Subcutaneous adipose tissue (tissue), 4 donors: ENCODE data around the gene RTL10. TPM values are rescaled to one million over a fixed set of nuclear protein-coding genes. Genes with fewer than 3 reads are reported as not detected.

Experiments
- total RNA-seq, 4 donors: library from RNA; depleted of rRNA; stranded (reverse); fragments of >200 nt; gene quantifications; one replicate each; pipeline ENCODE4 v1.1.0, GENCODE V29; 2016
- TF ChIP-seq, protein P1 (sequence below): fragments of 450-650 bp; IDR thresholded peaks from one replicate; pipeline ENCODE4 v1.5.1; 2016; ENCODE audit warnings: low read depth, mild to moderate bottlenecking, control low read depth, antibody characterized with exemption, moderate library complexity

RTL10 gene
- total RNA-seq, 4 donors from 2014 or later = 4.1 to 11.9 (median 6.7) TPM

DNA sequence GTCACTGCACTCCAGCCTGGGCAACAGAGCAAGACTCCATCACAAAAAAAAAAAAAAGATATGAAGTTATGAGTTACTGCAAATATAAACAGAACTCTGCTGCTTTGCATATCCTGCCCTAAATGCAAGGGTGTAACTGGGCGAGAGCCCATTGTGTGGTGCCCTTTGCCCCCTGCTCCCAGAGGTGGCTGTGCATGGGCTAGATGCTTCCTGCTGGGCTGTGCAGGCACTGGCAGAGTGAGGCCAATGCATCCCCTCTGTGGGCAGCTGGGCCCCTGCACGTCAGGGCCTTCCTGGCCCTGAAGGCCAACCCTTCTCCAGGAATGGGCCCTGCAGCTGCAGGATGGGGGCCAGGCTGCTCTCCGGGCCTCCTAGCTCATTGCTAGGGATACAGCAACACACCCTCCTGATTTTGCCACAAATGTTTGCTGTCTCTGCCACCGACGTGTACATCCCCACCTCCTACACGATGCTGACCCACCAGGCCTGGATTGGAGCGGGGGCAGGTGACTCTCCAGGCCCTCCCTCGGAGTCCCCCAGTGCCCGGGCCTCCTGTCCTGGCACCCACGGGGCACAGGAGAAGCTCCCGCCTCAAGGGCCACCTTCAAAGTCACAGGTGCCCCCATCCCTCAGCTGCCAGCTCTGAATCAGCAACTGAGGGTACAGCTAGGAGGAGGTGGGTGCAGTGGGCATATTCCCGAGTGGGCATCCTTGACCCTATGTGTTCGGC, 46.2 kb upstream of the RTL10 start:
- TF ChIP-seq, protein P1, sequence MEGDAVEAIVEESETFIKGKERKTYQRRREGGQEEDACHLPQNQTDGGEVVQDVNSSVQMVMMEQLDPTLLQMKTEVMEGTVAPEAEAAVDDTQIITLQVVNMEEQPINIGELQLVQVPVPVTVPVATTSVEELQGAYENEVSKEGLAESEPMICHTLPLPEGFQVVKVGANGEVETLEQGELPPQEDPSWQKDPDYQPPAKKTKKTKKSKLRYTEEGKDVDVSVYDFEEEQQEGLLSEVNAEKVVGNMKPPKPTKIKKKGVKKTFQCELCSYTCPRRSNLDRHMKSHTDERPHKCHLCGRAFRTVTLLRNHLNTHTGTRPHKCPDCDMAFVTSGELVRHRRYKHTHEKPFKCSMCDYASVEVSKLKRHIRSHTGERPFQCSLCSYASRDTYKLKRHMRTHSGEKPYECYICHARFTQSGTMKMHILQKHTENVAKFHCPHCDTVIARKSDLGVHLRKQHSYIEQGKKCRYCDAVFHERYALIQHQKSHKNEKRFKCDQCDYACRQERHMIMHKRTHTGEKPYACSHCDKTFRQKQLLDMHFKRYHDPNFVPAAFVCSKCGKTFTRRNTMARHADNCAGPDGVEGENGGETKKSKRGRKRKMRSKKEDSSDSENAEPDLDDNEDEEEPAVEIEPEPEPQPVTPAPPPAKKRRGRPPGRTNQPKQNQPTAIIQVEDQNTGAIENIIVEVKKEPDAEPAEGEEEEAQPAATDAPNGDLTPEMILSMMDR = no peak

DNA sequence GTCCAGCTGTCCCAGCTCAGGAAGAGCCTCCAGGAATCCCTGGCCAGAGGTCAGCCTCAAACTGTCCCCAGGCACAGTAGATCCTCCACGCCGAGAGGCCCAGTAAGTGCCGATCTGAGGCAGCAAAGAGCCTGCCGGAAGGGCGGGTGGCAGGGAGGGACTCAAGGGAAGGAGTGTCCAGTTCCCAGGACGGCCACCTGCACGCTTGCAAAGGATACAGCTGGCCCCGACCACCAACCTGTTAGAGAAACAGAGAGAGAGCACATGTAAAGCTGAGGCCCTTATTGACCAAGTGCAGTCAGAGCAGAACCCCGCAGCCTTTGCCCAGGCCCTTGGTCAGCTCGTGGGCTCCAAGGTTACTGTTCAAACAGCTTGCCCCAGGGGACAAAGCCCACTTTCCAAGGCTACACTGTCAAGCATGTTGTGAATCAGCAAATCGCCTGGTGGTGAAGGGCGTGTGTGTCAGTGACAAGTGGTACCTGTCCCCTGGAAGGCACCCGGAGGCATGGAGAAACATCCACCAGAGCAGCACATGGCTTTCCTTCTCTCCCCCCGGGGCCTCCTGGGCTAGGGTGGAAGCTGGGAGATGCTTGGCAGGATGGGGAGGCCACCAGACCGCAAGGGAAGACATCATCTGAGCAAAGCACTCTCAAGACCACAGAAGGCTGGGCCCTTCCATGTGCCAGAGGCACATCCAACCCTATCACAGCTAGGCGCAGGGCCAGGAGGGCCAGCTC, 44.3 kb upstream of the RTL10 start:
- TF ChIP-seq, protein P1 = no peak

DNA sequence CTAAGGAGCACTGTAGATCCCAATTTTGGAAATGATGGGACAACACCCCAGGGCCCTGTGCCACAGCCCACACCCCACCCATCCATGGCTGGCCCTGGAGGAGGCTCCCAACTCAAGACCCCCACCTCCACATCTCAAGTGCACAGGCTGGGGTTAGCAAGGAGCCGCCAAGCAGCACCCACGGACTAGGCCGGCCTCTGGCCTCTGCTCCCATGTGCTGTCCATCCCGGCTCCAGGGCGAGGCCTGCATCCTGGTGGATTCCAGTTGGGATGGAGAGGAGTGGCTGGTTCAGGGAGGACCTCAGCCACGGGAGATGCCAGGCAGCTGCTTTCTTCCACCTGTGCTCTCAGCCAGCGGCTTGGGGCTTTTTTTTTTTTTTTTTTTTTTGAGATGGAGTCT, 43.5 kb upstream of the RTL10 start:
- TF ChIP-seq, protein P1 = no peak

DNA sequence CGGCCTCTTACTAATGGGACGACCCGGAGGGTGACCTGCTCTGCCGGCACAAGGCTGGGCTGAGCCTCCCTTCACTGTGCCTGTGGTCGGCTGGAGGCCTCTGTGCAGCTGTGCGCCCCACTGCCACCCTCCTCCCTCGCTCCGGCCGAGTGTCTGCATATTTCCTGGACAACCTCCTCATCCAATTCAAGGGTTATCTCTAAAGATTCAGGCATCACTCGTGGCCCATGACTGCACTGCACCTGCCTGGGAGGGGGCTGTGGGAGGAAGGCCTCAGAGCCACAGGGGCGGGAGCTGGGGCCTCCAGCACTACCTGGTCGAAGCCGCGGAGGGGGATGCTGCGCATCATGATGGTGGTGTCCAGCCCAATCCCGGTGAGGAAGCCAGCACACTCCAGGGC, 43.1 kb upstream of the RTL10 start:
- TF ChIP-seq, protein P1 = no peak

DNA sequence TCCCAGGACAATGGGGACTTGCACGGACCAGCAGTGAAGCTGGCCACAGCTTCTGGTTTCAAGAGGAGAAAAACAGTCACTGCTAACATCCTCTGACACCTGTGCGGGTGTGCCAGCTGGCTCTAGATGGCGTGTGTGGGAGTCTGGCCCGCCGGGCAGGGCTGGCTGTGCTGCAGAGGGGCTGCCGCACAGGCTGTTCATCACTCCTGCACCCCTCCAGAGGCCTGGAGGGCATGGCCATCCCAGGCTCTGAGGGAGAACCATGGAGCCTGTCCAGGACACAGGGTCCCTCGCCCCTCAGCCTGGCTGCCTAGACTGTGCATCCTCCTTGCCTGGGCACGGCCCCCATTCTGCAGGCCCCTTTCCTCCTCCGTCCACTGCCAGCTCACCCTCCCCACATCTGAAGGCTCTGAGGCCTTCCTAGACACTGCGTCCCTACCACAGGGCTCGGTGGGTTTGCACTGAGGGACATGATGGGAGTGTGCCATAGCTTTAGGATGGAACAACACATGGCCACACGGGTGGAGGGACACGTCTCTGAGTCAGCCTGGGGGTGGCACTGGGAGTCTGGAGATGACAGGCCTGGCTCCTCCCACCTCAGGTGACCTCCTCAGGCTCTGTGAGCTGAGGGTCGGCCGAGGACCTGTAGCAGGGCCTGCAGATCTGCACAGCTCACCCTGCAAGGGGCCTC, 42.1 kb upstream of the RTL10 start:
- TF ChIP-seq, protein P1 = no peak

DNA sequence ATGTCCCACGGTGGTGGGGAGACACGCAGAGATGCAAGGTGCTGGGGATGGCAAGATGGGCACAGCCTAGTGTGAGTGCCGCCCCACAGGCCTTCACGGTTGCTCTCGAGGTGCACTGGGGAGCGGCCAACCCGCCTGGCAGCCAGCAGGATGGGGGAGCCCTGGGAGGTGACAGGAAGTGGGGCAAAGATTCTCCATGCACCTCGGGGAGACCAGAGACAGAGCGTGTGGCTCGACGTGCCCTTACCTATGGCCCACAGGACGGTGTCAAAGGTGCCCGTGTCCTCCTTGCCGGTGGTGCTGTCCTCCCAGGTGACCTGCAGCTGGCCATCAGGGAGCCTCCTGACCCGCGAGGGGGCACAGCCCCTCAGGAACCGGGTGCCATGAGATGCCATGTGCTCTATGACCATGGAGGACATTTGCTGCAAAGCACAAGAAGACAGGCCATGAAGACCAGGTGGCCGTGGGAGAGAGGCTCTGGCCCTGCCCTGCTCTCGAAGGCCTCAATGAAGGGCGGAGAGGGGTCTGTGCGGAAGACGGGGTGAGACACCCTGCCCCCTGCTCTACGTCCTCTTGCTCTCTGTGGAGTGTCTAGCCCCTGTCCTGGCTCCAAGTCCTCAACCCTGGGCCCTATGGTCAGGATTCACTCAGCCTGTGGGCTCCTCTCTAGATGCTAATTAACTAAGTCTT, 40.6 kb upstream of the RTL10 start:
- TF ChIP-seq, protein P1 = no peak
